Measurements from ENCODE around the gene PCNX3.

PCNX3 gene

DNA sequence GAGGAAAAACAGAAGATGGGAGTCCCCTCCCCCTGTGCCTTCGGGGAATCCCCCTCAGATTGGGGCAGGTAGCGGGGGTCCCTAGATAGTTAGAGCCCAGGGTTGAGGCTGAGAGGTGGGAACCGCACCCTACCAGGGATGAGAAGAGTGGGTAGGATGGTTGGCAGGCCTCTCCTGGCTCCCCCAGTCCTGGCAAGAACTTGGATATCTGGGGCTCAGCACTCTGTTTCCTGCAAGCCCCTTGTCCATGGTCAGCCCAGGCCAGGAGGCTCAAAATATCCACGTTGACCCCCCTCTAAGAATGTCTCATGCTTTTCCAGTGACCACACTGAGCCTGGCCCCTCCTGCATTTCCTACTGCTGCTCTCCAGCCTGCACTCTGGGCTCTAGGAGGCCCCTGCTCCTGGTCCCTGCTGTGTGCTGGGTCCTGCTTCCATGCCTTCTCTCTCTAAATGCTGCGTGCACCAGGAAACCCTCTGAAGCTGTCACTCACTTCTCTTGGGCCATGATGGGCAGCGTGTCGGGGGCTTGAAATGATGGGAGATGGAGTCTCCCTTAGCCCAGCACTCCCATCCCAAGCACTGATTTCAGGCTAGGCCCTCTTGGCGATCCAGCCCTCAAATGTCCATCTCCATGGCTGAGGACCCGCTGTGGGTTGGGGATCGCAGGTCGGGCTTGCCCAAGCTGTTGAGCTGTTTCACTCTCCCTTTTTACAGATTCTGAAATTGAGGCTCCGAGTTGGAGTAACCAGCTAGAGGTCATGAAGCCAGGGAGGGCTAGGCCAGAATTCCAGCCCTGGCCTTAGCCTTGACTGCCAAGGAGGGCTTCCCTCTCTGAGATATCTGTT is 3.6 kb upstream of the PCNX3 start:
- DNase-seq (ENCODE audit: low spot score): no peak

DNA sequence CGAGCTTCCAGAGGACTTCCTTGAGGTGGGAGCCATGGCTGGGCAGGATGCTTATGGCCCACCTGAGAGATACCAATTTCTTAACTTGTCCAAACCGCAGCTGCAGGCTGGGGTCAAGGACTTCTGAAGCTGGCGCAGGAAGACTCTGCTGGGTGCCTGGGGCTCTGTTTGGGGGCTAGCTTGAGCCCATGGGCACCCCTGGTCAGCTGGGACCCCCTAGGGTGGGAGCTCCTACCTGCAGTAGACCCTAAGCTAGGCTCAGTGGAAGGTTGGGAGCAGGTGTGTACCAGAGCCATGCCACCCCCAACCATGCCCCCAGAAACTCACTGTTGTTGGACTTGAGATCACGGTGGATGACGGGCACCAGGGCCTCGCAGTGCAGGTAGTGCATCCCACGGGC is 2.9 kb upstream of the PCNX3 start:
- in situ Hi-C loops (cut with MboI; ENCODE audit: low sequenced_read_pairs, unreplicated experiment): no loop called here
- DNase-seq (ENCODE audit: low spot score): no peak
- TF ChIP-seq, protein P1, sequence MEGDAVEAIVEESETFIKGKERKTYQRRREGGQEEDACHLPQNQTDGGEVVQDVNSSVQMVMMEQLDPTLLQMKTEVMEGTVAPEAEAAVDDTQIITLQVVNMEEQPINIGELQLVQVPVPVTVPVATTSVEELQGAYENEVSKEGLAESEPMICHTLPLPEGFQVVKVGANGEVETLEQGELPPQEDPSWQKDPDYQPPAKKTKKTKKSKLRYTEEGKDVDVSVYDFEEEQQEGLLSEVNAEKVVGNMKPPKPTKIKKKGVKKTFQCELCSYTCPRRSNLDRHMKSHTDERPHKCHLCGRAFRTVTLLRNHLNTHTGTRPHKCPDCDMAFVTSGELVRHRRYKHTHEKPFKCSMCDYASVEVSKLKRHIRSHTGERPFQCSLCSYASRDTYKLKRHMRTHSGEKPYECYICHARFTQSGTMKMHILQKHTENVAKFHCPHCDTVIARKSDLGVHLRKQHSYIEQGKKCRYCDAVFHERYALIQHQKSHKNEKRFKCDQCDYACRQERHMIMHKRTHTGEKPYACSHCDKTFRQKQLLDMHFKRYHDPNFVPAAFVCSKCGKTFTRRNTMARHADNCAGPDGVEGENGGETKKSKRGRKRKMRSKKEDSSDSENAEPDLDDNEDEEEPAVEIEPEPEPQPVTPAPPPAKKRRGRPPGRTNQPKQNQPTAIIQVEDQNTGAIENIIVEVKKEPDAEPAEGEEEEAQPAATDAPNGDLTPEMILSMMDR (IDR thresholded peaks at IDR 0.05; ENCODE audit: borderline replicate concordance, control extremely low read depth, extremely low read depth, insufficient read depth, missing control alignments): no peak

More for the DNA sequence above, 3.6 kb upstream of the PCNX3 start:
- TF ChIP-seq, protein P1 (IDR thresholded peaks at IDR 0.05; ENCODE audit: borderline replicate concordance, control extremely low read depth, extremely low read depth, insufficient read depth, missing control alignments): no peak
- in situ Hi-C loops (cut with MboI; ENCODE audit: low sequenced_read_pairs, unreplicated experiment): no loop called here

DNA sequence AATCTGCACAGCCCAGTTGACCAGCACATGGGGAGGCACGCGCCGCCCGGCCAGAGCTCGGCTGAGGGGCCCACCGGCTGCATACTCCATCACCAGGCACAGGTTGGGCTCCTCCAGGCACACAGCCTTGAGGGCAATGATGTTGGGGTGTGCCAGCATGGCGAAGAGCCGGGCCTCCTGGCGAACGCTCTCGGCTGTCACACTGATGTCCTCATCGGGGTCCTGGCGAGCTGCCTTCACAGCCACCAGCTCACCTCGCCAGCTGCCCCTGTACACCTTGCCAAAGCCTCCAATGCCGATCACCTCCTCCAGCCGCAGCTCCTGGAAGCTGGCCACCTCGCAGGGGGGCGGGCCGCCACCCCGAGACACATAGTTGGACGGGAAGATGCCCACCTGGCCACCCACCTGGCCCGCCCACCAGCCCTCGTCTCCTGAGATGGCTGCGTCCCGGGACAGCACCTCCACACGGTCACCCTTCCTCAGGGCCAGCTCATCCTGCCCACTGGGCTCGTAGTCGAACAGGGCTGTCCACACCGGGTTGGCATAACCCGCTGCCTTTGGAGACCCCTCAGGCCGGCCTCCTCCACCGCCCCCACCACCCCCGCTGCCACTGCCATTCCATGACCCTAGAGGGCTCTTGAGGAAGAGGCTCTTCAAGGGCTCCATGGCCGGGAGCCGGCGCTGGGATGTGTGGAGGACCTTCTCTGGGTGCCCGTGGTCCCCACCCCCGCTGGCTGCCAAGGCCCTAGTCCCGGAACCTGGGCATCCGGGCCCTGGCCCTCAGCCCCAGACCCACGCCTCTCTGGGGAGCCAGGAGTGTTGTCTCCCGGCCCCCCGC is 2.3 kb upstream of the PCNX3 start:
- no peak for DNase-seq (ENCODE audit: low spot score)
- in situ Hi-C loops (cut with MboI; ENCODE audit: low sequenced_read_pairs, unreplicated experiment): no loop called here

DNA sequence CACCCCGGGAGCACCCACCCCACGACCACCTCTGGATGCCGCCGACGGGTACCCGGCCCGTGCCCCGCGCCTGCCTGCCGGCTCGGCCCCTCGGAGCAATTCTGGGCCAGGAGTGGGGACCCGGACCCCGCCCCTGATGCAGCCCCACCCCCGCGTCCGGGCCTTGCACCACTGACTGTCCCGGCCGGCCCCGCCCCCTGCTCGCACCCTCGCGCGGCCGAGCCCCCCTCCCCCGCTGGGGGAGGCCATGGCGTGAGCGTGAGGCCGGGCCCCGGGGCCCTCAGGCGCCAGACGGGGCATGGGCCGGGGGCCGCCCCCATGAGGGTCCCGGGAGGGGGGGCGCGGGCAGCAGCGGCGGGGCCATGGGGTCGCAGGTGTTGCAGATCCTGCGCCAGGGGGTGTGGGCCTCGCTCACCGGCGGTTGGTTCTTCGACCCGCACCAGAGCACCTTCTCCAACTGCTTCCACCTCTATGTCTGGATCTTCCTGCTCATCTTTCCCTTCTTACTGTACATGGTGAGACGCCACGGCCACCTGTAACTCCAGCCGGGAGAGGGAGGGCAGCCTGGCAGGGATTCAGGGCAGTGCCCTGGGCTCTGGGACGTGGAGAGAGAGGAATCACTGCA is 486 bp downstream of the PCNX3 start:
- DNase-seq (ENCODE audit: low spot score): peak; percentile 80
- in situ Hi-C loops (cut with MboI; ENCODE audit: low sequenced_read_pairs, unreplicated experiment): no loop called here
- TF ChIP-seq, protein P1 (IDR thresholded peaks at IDR 0.05; ENCODE audit: borderline replicate concordance, control extremely low read depth, extremely low read depth, insufficient read depth, missing control alignments): no peak

More for the DNA sequence above, 2.3 kb upstream of the PCNX3 start:
- TF ChIP-seq, protein P1 (IDR thresholded peaks at IDR 0.05; ENCODE audit: borderline replicate concordance, control extremely low read depth, extremely low read depth, insufficient read depth, missing control alignments): no peak

DNA sequence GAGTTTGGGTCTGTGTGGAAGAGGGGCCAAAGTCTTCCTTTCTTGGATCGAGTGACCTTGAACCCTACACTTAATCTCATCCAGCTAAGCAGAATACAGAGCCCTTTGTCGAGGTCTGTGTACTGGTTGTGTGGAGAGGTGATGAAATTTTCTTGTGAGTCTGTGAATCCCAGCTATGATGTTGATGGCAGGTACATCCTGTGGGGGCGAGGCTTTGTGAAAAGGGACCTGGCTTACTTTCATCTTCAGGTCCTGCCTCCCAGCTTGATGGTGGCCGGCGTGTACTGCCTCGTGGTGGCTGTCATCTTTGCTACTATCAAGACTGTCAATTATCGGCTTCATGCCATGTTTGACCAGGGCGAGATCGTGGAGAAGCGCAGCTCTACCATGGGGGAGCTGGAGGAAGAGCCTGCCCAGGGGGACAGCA is 1.0 kb downstream of the PCNX3 start:
- no peak for DNase-seq (ENCODE audit: low spot score)
- TF ChIP-seq, protein P1 (IDR thresholded peaks at IDR 0.05; ENCODE audit: borderline replicate concordance, control extremely low read depth, extremely low read depth, insufficient read depth, missing control alignments): no peak
- in situ Hi-C loops (cut with MboI; ENCODE audit: low sequenced_read_pairs, unreplicated experiment): no loop called here

DNA sequence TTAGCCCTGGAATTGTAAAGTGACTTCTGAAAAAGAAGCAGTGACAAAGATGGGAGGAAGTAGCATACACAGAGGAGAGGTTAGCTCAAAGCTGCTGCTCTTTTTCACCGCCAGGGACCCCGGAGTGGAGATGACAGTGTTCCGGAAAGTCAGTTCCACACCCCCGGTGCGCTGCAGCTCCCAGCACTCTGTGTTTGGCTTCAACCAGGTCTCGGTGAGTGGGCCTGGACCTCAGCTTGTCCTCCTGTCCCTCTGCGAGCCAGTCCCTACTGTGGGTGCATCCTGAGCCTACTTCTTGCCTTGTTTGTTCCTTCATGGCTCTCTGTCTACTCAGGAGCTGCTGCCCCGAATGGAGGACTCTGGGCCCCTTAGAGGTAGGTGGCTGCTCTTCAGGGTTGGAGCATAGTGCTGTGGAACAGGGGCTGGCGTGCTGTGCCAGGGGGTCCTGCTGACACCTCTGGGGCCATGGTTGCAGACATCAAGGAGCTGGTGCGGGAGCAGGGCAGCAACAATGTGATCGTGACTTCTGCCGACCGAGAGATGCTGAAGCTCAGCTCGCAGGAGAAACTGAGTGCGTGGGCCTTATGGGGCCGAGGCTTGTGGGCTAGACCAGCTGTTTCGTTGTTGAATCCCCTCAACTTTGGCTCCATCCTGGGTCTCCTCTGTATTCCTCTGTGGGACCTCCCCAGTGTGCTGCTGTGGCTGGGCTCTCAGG is 1.7 kb downstream of the PCNX3 start:
- in situ Hi-C loops (cut with MboI; ENCODE audit: low sequenced_read_pairs, unreplicated experiment): no loop called here
- TF ChIP-seq, protein P1 (IDR thresholded peaks at IDR 0.05; ENCODE audit: borderline replicate concordance, control extremely low read depth, extremely low read depth, insufficient read depth, missing control alignments): no peak
- DNase-seq (ENCODE audit: low spot score): no peak
